GM21825 (cell line): ENCODE measurements around the gene MYOD1.

Experiments
- ATAC-seq: cut with Tn5 transposase; IDR thresholded peaks from one replicate; pipeline ENCODE4 v1.9.1; 2021; ENCODE audit warnings: mild to moderate bottlenecking, moderate library complexity; ENCODE audit not compliant: unreplicated experiment

MYOD1 gene

GRCh38 chr11:17734418-17734911 is 15.1 kb downstream of the MYOD1 start, which contains the start of gene KCNC1:
TSS of gene KCNC1 (plus strand) at chr11:17734781. CDS start at chr11:17736003, 1,222 bp downstream.
- ATAC-seq: no peak

- ATAC-seq: no peak
Observed at GRCh38 chr11:17734986-17735817, 15.8 kb downstream of the MYOD1 start.

GRCh38 chr11:17735818-17736578 is 16.6 kb downstream of the MYOD1 start:
- no peak for ATAC-seq

GRCh38 chr11:17736579-17736893 is 17.2 kb downstream of the MYOD1 start:
- no peak for ATAC-seq

GRCh38 chr11:17736930-17737817 is 17.8 kb downstream of the MYOD1 start:
- ATAC-seq: no peak

GRCh38 chr11:17738151-17738973 is 19.0 kb downstream of the MYOD1 start:
- no peak for ATAC-seq

- ATAC-seq: no peak
Observed at GRCh38 chr11:17739945-17740338, 20.6 kb downstream of the MYOD1 start.

- ATAC-seq: no peak
Observed at GRCh38 chr11:17740649-17741235, 21.4 kb downstream of the MYOD1 start.

GRCh38 chr11:17741487-17741886 is 22.1 kb downstream of the MYOD1 start:
- ATAC-seq: no peak

GRCh38 chr11:17742019-17742418 is 22.6 kb downstream of the MYOD1 start:
- no peak for ATAC-seq

- no peak for ATAC-seq
Observed at GRCh38 chr11:17743026-17743807, 23.8 kb downstream of the MYOD1 start.

- ATAC-seq: no peak
Observed at GRCh38 chr11:17743808-17744119, 24.4 kb downstream of the MYOD1 start.

- ATAC-seq: no peak
Observed at GRCh38 chr11:17744151-17744940, 25.0 kb downstream of the MYOD1 start.

- no peak for ATAC-seq
Observed at GRCh38 chr11:17745023-17745772, 25.8 kb downstream of the MYOD1 start.

GRCh38 chr11:17746096-17746495 is 26.7 kb downstream of the MYOD1 start:
- ATAC-seq: no peak

GRCh38 chr11:17747131-17747955 is 28.0 kb downstream of the MYOD1 start:
- no peak for ATAC-seq

GRCh38 chr11:17748044-17748443 is 28.7 kb downstream of the MYOD1 start:
- ATAC-seq: no peak
